Measurements from ENCODE around the gene DOK7.

Gene DOK7

DNA sequence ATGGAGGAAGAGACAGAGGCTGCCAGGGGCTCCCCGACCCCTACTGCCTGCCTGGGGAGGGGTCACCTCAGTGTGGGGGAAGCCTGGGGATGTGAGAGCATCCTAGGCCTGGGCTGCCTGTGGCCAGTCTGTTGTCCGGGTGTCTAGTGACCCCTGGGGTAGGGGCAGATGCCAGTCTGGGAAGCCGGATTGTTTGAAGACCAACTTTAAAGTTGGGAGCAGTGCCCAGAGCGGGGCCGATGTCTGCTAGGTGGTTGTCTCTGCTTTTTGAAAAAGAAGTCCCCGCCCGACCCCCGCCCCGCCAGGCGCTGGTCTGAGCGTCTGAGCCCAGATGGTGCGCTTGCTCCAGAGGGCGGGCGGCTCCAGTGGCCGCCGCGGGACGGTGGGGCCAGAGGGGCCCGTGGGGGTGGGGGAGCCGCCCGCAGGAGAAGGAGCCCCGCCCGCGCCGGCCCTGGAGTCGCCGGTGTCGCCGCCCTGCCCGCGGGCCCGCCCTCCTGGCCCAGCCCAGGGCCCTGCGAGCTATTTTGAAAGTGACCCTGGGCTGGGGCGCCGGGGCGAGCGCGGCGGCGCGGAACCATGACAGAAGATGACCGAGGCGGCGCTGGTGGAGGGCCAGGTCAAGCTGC is at the start of gene DOK7:
DOK7 (plus strand) TSS at position 517 of the 626 bp plus-strand sequence; CDS start at position 587, 70 bp downstream.
- DNase-seq = no peak

- DNase-seq = no peak
These were observed 49.3 kb upstream of the DOK7 start for GRCh38 chr4:3413675-3414420.

GRCh38 chr4:3414421-3415279 is 48.5 kb upstream of the DOK7 start:
- no peak for DNase-seq

- no peak for DNase-seq
These were observed 47.5 kb upstream of the DOK7 start for GRCh38 chr4:3415471-3416141.

GRCh38 chr4:3416270-3416669 is 46.8 kb upstream of the DOK7 start:
- no peak for DNase-seq

DNA sequence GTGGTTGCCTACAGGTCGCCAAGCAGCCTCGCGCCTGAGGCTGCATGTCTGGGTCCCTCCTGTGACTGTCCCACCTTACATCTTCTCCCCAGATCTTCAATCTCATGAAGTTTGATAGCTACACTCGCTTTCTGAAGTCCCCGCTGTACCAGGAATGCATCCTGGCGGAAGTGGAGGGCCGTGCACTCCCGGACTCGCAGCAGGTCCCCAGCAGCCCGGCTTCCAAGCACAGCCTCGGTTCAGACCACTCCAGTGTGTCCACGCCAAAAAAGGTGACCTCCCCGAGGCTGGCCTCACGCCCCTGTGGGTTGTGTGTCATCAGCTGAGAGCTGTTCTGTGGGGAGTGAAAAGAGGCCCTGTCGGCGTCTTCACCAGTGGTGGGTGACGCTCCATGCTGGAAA is 46.3 kb upstream of the DOK7 start:
- no peak for DNase-seq

DNA sequence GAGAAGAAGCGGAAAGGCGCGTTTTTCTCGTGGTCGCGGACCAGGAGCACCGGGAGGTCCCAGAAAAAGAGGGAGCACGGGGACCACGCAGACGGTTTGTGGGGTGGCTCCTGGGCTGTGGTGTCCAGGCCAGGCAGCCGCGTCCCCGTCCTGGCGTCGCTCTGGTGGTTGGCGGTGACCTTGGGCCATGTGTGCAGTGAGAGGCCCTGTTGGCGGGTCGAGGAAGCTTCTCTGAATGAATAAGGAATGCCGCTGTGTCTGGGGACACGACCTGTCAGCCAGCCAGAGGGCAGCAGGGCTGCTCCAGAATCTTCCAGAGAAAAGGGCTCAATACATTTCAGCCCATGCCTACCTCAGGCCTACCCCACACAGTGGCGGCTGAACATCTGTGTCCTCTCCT is 45.7 kb upstream of the DOK7 start:
- no peak for DNase-seq

GRCh38 chr4:3418029-3418762 is 44.9 kb upstream of the DOK7 start:
- DNase-seq = no peak

GRCh38 chr4:3419836-3420605 is 43.1 kb upstream of the DOK7 start:
- no peak for DNase-seq

DNA sequence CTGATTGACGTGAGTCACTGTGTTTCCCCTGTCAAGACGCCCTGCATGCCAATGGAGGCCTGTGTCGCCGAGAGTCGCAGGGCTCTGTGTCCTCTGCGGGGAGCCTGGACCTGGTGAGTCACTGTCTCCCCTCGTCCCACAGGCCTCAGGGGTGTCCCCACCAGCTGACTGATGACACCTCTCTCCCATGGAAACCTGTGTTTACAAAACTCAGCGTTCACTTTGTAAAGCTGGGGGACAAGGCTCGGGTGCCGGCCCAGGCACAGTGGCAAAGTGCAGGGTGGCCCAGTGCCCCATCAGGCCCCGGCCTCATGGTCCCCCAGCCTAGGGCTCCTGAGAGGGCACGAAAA is 42.5 kb upstream of the DOK7 start:
- DNase-seq = no peak

- no peak for DNase-seq
These were observed 42.1 kb upstream of the DOK7 start for GRCh38 chr4:3420956-3421355.

DNA sequence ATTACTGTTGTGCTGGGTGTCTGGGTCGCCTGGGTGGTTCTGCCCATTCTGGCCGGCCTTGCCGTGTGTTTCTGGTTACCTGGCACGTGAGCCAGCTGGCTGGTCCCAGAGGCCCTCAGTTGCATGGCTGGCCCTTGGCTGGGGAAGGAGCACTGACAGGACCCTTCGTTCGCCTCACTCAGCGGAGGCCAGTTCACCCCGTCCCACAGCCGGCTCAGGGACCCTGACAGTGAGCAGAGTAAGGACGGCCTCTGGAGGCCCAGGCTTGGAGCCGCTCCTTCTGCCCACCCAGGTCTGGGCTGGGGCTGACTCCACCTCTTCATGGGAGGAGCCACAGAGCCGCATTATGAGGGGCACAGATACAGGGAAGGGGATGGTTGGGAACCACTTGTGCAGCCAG is 41.6 kb upstream of the DOK7 start:
- DNase-seq = no peak

DNA sequence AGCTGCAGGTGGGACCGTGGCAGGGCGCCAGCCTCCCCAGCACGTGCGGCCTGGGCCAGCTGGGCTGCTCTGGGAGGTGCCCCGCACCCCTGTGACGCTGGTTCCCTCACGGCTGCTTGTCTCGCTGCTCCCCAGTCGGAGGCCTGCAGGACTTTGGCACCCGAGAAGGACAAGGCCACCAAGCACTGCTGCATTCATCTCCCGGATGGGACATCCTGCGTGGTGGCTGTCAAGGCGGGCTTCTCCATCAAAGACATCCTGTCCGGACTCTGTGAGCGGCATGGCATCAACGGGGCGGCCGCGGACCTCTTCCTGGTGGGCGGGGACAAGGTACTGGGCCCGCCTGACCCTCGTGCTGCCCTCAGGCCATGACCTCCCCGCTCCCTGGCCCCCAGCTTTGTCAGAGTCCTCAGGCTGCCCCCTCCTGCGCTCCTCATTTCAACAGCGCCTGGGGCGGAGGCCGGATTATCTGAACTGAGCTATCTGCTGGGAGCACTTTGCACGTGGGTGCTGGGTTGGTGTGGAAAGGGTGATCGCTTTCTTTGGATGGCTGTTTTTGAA is 40.8 kb upstream of the DOK7 start:
- DNase-seq = no peak

- no peak for DNase-seq
These were observed 40.3 kb upstream of the DOK7 start for GRCh38 chr4:3422808-3423297.

- no peak for DNase-seq
These were observed 39.7 kb upstream of the DOK7 start for GRCh38 chr4:3423406-3423805.

DNA sequence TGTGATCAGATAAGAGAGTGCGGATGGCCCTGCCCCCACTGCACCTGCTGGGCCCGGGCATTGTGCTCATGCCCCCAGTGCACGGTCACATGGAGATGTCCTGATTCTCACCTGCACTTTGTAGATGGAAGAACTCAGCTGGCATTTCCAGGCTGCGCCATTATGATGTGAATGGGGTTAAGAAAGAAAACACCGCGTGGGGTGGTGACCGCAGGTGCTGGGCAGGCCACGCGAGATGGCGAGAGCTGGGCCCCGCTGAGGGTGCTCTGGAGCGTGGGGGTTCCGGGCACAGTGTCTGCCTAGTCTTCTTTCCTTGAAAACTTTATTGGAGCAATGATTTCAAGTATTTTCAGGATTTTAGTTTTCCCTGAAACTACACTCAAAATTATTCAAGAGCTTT is 39.2 kb upstream of the DOK7 start:
- no peak for DNase-seq

- no peak for DNase-seq
These were observed 38.5 kb upstream of the DOK7 start for GRCh38 chr4:3424522-3425095.

DNA sequence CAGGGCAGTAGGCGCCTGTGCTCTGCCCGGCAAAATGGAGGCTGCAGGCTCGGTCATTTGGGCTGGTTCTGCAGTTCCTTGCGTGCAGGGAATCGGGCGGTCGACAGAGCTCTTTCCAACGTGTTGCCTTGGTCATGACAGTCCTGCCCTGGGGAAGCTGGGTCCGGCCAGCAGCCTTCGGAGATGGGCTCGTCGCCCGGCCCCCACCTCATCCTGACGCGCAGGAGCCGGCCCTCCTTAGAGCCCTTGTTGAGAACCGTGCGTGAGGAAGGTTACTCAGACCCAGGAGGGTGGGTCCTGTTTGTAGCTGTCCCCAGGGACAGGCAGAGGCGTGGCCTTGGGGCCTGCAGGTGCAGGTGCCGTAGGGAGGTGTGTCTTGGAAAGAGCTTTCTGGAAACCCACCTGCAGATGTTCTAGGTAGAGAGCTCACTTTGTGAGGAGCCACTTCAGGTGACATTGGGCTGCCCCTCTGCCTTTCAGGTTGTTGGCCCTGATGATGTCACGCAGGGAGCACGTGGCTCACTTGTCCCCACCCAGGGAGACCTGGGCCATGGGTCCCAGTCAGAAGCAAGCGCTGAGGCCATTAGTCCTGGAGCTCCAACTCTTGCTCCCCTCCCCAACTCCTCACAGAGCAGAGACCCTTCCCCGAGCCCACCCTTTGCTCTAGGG is 36.5 kb upstream of the DOK7 start:
- no peak for DNase-seq

DNA sequence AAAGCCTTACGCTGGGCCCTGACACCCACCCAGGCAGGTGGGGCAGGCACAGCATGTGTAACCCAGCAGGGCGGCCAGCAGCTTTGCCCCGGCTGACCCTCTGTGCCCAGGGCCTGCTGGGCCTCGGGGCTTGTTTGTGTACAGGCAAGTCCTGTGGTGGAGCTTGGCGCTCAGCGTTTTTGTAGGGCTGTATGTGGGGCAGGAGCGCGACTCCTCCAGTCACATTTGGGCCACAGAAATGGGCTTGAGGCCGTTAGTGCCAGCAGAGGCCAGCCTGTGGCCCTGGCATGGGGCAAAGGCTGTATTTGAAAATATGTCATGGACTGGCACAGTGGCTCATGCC is 36.0 kb upstream of the DOK7 start:
- no peak for DNase-seq

DNA sequence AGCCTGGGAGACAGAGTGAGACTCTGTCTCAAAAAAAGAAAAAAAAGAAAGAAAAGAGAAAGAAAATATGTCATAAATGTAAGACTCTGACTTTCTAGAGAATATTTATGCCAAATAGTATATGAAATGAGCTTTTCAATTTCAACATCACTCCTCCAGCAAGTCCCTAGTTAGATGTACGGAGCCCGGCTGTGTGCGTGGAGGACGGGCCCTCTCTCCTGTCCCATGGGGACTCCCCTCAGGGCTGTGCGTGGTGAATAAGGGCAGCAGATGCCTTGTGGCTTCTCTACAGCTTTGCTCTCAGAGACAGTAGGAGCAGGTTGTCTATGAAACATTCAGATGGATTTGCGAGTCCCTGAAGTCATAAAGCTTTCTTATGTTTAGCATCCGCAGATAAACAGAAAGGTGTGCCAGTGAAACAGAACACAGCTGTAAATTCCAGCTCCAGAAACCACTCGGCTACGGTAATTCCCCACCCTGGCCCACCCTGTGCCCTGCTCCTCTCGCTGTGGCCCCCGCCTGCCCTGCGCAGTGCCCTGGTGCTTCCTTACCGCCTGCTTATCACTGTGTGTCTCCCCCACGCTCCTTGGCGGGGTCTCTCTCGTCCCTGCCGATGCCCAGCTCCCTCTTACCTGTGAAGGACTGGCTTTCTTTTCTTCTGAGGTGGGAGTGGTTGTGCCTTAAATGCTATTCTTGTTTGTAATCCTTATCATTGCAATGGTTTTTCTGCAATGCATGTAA is 35.2 kb upstream of the DOK7 start:
- DNase-seq = no peak

All from SHP77 treated with DMSO at 0.1 percent for 48 hours (cell line).